H1 (cell line): ENCODE results near the gene UBTD1. TPM values are rescaled to one million over a fixed set of nuclear protein-coding genes. Genes with fewer than 3 reads are reported as not detected.

ENCODE experiments used
- CTCF ChIA-PET: fragments of 300-600 bp; sonication (Branson Sonifier 250); formaldehyde crosslinking; loops from one replicate; lab custom pipeline; 2021; ENCODE audit not compliant: partially characterized antibody; lab: Charles Lee
- POLR2A ChIA-PET: fragments of 300-600 bp; sonication (Branson Sonifier 250); formaldehyde crosslinking; loops from one replicate; lab custom pipeline; 2021; ENCODE audit warnings: inconsistent platforms; ENCODE audit not compliant: partially characterized antibody; lab: Charles Lee
- DNase-seq, 2 experiments: peaks; one replicate each; pipeline versions ENCODE4 v3.0.0 to v3.0.0-alpha.2; 2010 to 2022; ENCODE audit warnings: low spot score in 2 of 2, low read depth in 1 of 2, mixed read lengths in 1 of 2
- FAIRE-seq: peaks from 2 replicates; lab custom pipeline; 2011; peaks lifted over from hg19 to GRCh38; lab: Jason Lieb, UNC
- H2AFZ ChIP-seq: 2 replicates; pipeline ENCODE4 v1.8.1; 2012; ENCODE audit warnings: low read length, inconsistent platforms
- H2AK5ac ChIP-seq: 2 replicates; pipeline ENCODE4 v1.6.1; 2013; ENCODE audit warnings: low read depth, low read length
- H2BK120ac ChIP-seq: replicated peaks from 2 replicates; pipeline ENCODE3; 2013; ENCODE audit warnings: low read depth, low read length, inconsistent platforms
- H2BK12ac ChIP-seq: 2 replicates; pipeline ENCODE4 v1.6.1; 2013; ENCODE audit warnings: low read depth, low read length
- H2BK15ac ChIP-seq: 2 replicates; pipeline ENCODE4 v1.6.1; 2013; ENCODE audit warnings: low read length
- H2BK20ac ChIP-seq: 2 replicates; pipeline ENCODE4 v1.6.1; 2013; ENCODE audit warnings: low read length
- H2BK5ac ChIP-seq: 2 replicates; pipeline ENCODE4 v1.6.1; 2013; ENCODE audit warnings: low read depth, low read length
- H3K14ac ChIP-seq: 2 replicates; pipeline ENCODE4 v1.6.1; 2013; ENCODE audit warnings: inconsistent platforms; ENCODE audit not compliant: insufficient read length
- H3K18ac ChIP-seq: 2 replicates; pipeline ENCODE4 v1.6.1; 2013; ENCODE audit warnings: low read length; ENCODE audit errors: extremely low read depth
- H3K23ac ChIP-seq: 2 replicates; pipeline ENCODE4 v1.6.1; 2013; ENCODE audit warnings: inconsistent platforms; ENCODE audit not compliant: insufficient read length
- H3K23me2 ChIP-seq: 2 replicates; pipeline ENCODE4 v1.6.1; 2013; ENCODE audit warnings: low read depth, low read length
- H3K27ac ChIP-seq: 2 replicates; pipeline ENCODE4 v1.6.1; 2011; ENCODE audit warnings: low read depth, low read length, inconsistent platforms
- H3K27me3 ChIP-seq, 4 experiments: replicated peaks in 1 of 4; 1 replicate in 1 of 4; 2 replicates in 3 of 4; pipeline versions ENCODE4 v1.6.1 to v1.8.1; 2011 to 2013; ENCODE audit warnings: low read length in 3 of 4, mild to moderate bottlenecking in 3 of 4, inconsistent platforms in 2 of 4, mixed read lengths in 2 of 4, moderate library complexity in 1 of 4; ENCODE audit not compliant: control insufficient read depth in 3 of 4, insufficient read depth in 3 of 4; ENCODE audit errors: extremely low read depth in 1 of 4
- H3K36me3 ChIP-seq, 4 experiments: 2 replicates each; pipeline versions ENCODE4 v1.6.1 to v1.8.1; 2011 to 2013; ENCODE audit warnings: mild to moderate bottlenecking in 4 of 4, low read length in 3 of 4, moderate library complexity in 2 of 4, control low read depth in 1 of 4, inconsistent platforms in 1 of 4; ENCODE audit not compliant: insufficient read depth in 4 of 4, control insufficient read depth in 2 of 4
- H3K4ac ChIP-seq: replicated peaks from 2 replicates; pipeline ENCODE3; 2013; ENCODE audit warnings: low read length, low read depth, mixed read lengths, inconsistent platforms; ENCODE audit not compliant: insufficient read length
- H3K4me1 ChIP-seq, 4 experiments: replicated peaks in 1 of 4; 1 replicate in 1 of 4; 2 replicates in 3 of 4; pipeline versions ENCODE4 v1.6.1 to v1.8.1; 2011 to 2013; ENCODE audit warnings: low read length in 3 of 4, inconsistent platforms in 2 of 4, mixed read lengths in 1 of 4; ENCODE audit not compliant: insufficient read depth in 4 of 4, control insufficient read depth in 3 of 4
- H3K4me2 ChIP-seq, 2 experiments: 2 replicates each; pipeline versions ENCODE4 v1.6.1 to v1.8.1; 2011 to 2013; ENCODE audit warnings: low read depth in 2 of 2, low read length in 2 of 2, control low read depth in 1 of 2, inconsistent platforms in 1 of 2, mild to moderate bottlenecking in 1 of 2; ENCODE audit not compliant: insufficient read depth in 1 of 2
- H3K4me3 ChIP-seq, 4 experiments: fragments of 200-600, 300-600 bp in 1 of 4; sonication (generic), shearing (Covaris generic), sonication (Bioruptor Twin) in 1 of 4; 2 replicates each; pipeline versions ENCODE4 v1.5.1 to v1.8.1; 2011 to 2016; ENCODE audit warnings: low read length in 4 of 4, low read depth in 3 of 4, control low read depth in 2 of 4, inconsistent platforms in 2 of 4, mild to moderate bottlenecking in 2 of 4, mixed read lengths in 1 of 4, moderate library complexity in 1 of 4; ENCODE audit not compliant: insufficient read depth in 2 of 4; ENCODE audit errors: extremely low read depth in 1 of 4
- H3K56ac ChIP-seq: replicated peaks from 2 replicates; pipeline ENCODE3; 2013; ENCODE audit warnings: low read depth, mild to moderate bottlenecking, mixed read lengths, low read length, inconsistent platforms; ENCODE audit not compliant: insufficient read length
- H3K79me1 ChIP-seq: 2 replicates; pipeline ENCODE4 v1.6.1; 2013; ENCODE audit warnings: low read depth, low read length, control low read depth
- H3K79me2 ChIP-seq, 2 experiments: 2 replicates each; pipeline versions ENCODE4 v1.6.1 to v1.8.1; 2012 to 2013; ENCODE audit warnings: low read length in 2 of 2, mild to moderate bottlenecking in 2 of 2, inconsistent platforms in 1 of 2; ENCODE audit not compliant: insufficient read depth in 2 of 2, control insufficient read depth in 1 of 2
- H3K9ac ChIP-seq, 4 experiments: replicated peaks in 1 of 4; 1 replicate in 1 of 4; 2 replicates in 3 of 4; pipeline versions ENCODE4 v1.6.1 to v1.8.1; 2011 to 2013; ENCODE audit warnings: low read depth in 3 of 4, low read length in 3 of 4, control low read depth in 2 of 4, mild to moderate bottlenecking in 2 of 4, moderate library complexity in 2 of 4, inconsistent platforms in 1 of 4; ENCODE audit errors: extremely low read depth in 1 of 4
- H3K9me3 ChIP-seq, 2 experiments: 2 replicates each; pipeline versions ENCODE4 v1.6.1 to v1.8.1; 2012 to 2013; ENCODE audit warnings: mild to moderate bottlenecking in 2 of 2, moderate library complexity in 2 of 2, control low read depth in 1 of 2, inconsistent platforms in 1 of 2, low read depth in 1 of 2, low read length in 1 of 2, mixed read lengths in 1 of 2; ENCODE audit not compliant: insufficient read depth in 2 of 2
- H4K20me1 ChIP-seq, 2 experiments: replicated peaks in 1 of 2; 2 replicates each; pipeline versions ENCODE3 to v1.8.1; 2011 to 2013; ENCODE audit warnings: inconsistent platforms in 2 of 2, low read length in 2 of 2, mild to moderate bottlenecking in 1 of 2; ENCODE audit not compliant: insufficient read depth in 2 of 2, control insufficient read depth in 1 of 2
- H4K5ac ChIP-seq: 2 replicates; pipeline ENCODE4 v1.6.1; 2013; ENCODE audit warnings: low read length, low read depth, mixed read lengths, inconsistent platforms; ENCODE audit not compliant: insufficient read length
- H4K8ac ChIP-seq: 2 replicates; pipeline ENCODE4 v1.8.0; 2013; ENCODE audit warnings: mild to moderate bottlenecking, moderate library complexity, low read length, inconsistent platforms; ENCODE audit not compliant: insufficient read depth; ENCODE audit errors: extremely low read depth
- H4K91ac ChIP-seq: replicated peaks from 2 replicates; pipeline ENCODE3; 2013; ENCODE audit warnings: low read length, mixed read lengths, inconsistent platforms; ENCODE audit not compliant: insufficient read length
- CHD1 ChIP-seq: IDR thresholded peaks from 2 replicates; pipeline ENCODE4 v1.6.1; 2012; ENCODE audit warnings: low read depth, low read length, improper control_type of control experiment
- CREB1 ChIP-seq: IDR thresholded peaks from 2 replicates; pipeline ENCODE4 v1.6.1; 2012; ENCODE audit warnings: inconsistent platforms
- EP300 ChIP-seq, 2 experiments: IDR thresholded peaks; 1 replicate in 1 of 2; 2 replicates in 1 of 2; pipeline ENCODE4 v1.6.1; 2011 to 2012; ENCODE audit warnings: low read depth in 2 of 2, low read length in 2 of 2, mild to moderate bottlenecking in 2 of 2, borderline replicate concordance in 1 of 2, inconsistent platforms in 1 of 2, moderate library complexity in 1 of 2
- GTF2F1 ChIP-seq: IDR thresholded peaks from 2 replicates; pipeline ENCODE4 v1.6.1; 2012; ENCODE audit warnings: low read depth, low read length, improper control_type of control experiment, borderline replicate concordance
- POU5F1 ChIP-seq: IDR thresholded peaks from 2 replicates; pipeline ENCODE4 v1.6.1; 2011; ENCODE audit warnings: low read depth, mild to moderate bottlenecking, low read length, moderate library complexity
- RXRA ChIP-seq: IDR thresholded peaks from 2 replicates; pipeline ENCODE4 v1.6.1; 2011; ENCODE audit warnings: low read depth, mild to moderate bottlenecking, low read length, moderate library complexity; ENCODE audit not compliant: insufficient read depth
- SUZ12 ChIP-seq: fragments of 200-600 bp; sonication (generic); IDR thresholded peaks from 2 replicates; pipeline ENCODE4 v1.6.1; 2012; ENCODE audit warnings: mild to moderate bottlenecking, inconsistent platforms, low read length, moderate library complexity, mixed read lengths
- TAF1 ChIP-seq: IDR thresholded peaks from 2 replicates; pipeline ENCODE4 v1.6.1; 2011; ENCODE audit warnings: mild to moderate bottlenecking, low read depth, low read length
- TAF7 ChIP-seq: optimal IDR thresholded peaks from 2 replicates; pipeline ENCODE3; 2011; ENCODE audit warnings: low read depth, mild to moderate bottlenecking, inconsistent platforms, low read length, moderate library complexity, borderline replicate concordance
- YY1 ChIP-seq: IDR thresholded peaks from 2 replicates; pipeline ENCODE4 v1.6.1; 2011; ENCODE audit warnings: low read depth, mild to moderate bottlenecking, low read length
- WGBS, 2 experiments: shearing (Covaris generic) in 1 of 2; methylation state at CpG; one replicate each; pipeline versions ENCODE4 v1.1.6 to v1.1.7; 2013 to 2015; ENCODE audit warnings: low lambda C conversion rate in 2 of 2, mixed read lengths in 2 of 2, inconsistent platforms in 1 of 2, low coverage in 1 of 2, missing lambda C conversion rate in 1 of 2; ENCODE audit not compliant: insufficient replicate concordance in 2 of 2, insufficient coverage in 1 of 2, insufficient read length in 1 of 2; ENCODE audit errors: extremely low coverage in 1 of 2, missing lambda C conversion rate in 1 of 2; 5-methylcytosine and 5-hydroxymethylcytosine counted together
- polyA plus RNA-seq, 7 experiments: library from polyadenylated mRNA; depleted of rRNA in 3 of 7; stranded (reverse) in 5 of 7; unstranded in 2 of 7; fragments of >200 nt in 5 of 7; fragments of 200-250 nt in 2 of 7; gene quantifications; 1 replicate in 5 of 7; 2 replicates in 1 of 7; 4 replicates in 1 of 7; pipeline versions ENCODE4 v1.2.1 to v1.2.3, GENCODE V29; 2011 to 2013; ENCODE audit warnings: missing spikeins in 2 of 7, mixed read lengths in 2 of 7
- total RNA-seq: library from RNA; stranded (reverse); fragmentation: NEBNext Ultra II Directional; extraction: Animal tissue kit (Norgen Biotek cat#: 25700); gene quantifications from 2 replicates; pipeline ENCODE4 v1.2.1, GENCODE V29; 2021

UBTD1 gene
- total and polyA plus RNA-seq, 2 of the 8 experiments (the other 6 are each of a cell fraction or from before 2014, with no cell fraction given) = 22.3 to 36.2 TPM

GRCh38 chr10:97468162-97468561 lies 30.6 kb upstream of the UBTD1 start:
- TF ChIP-seq SUZ12 = no peak
- TF ChIP-seq YY1 = no peak
- TF ChIP-seq CREB1 = no peak
- TF ChIP-seq GTF2F1 = no peak
- TF ChIP-seq RXRA = no peak
- no peak for TF ChIP-seq POU5F1
- no peak for TF ChIP-seq TAF1
- no peak for TF ChIP-seq CHD1
- no peak for TF ChIP-seq EP300 (IDR thresholded peaks at IDR 0.05; ENCODE audit: borderline replicate concordance in 1 of 2, low read depth in 2 of 2, low read length in 2 of 2)
- no peak for TF ChIP-seq TAF7
- no peak for FAIRE-seq

More at GRCh38 chr10:97468162-97468561, 30.6 kb upstream of the UBTD1 start:
- DNase-seq = no peak
- Histone ChIP-seq H2BK12ac (no peak overlapping the region), H4K91ac (no peak overlapping the region), H3K27ac (no peak overlapping the region), H2BK5ac (no peak overlapping the region), H3K9ac (no peak overlapping the region), H3K4me2 (no peak overlapping the region), H4K5ac (no peak overlapping the region), H2AK5ac (no peak overlapping the region), H3K9me3 (no peaks in the 10 kb centered on the region), H3K4me3 (no peak overlapping the region), H3K4me1 (no peaks in the 10 kb centered on the region), H3K23me2 (no peaks in the 10 kb centered on the region), H3K4ac (no peak overlapping the region), H3K23ac (no peak overlapping the region), H4K20me1 (peaks cover 3 to 4% of the 10 kb centered on the region in 2 experiments), H3K18ac (no peak overlapping the region), H2BK15ac (no peak overlapping the region), H3K14ac (no peak overlapping the region), H3K27me3 (no peaks in the 10 kb centered on the region), H2BK20ac (no peak overlapping the region), H2BK120ac (no peak overlapping the region), H3K79me1 (no peaks in the 10 kb centered on the region), H4K8ac (no peak overlapping the region), H3K56ac (no peak overlapping the region), H2AFZ (no peak overlapping the region), H3K79me2 (no peaks in the 10 kb centered on the region), H3K36me3 (peaks cover 21 to 72% (median 59%) of the 10 kb centered on the region in 4 experiments)
- ChIA-PET CTCF (interaction anchor here (0.6 to 5.5 kb wide), 11 partner anchors 8 to 171 kb away, joined by 3 to 65 read pairs (median 13); partner anchors contain the start of gene ANKRD2), POLR2A (interaction anchor here (1.4 to 12.5 kb wide), 3 partner anchors 12 to 54 kb away, joined by 3 to 105 read pairs (median 3); no protein-coding TSS in a partner anchor)
- 87% methylated on average over 3 of the region's 3 CpGs; no CpG with 5 or more reads in 1 of the 2 experiments for WGBS, 2 experiments
